Measurements from ENCODE around the gene DYNLT5.
"Not testable (repeated sequence)": the region's sequence is repeated elsewhere in the genome, so short reads cannot be mapped to it uniquely, and the experiment has no call there.

Gene DYNLT5

GRCh38 chr1:66725885-66726665 is 26.2 kb upstream of the DYNLT5 start:
- H3K9me3 ChIP-seq (ENCODE audit: low read length), result no peaks in the 10 kb centered on the region
- no peak overlapping the region for H3K27ac ChIP-seq (ENCODE audit: low read depth, low read length, poor library complexity, severe bottlenecking)
- H3K4me1 ChIP-seq (ENCODE audit: insufficient read depth, low read length, severe bottlenecking), result peaks cover 8% of the 10 kb centered on the region
- no peaks in the 10 kb centered on the region for H3K27me3 ChIP-seq (ENCODE audit: insufficient read depth, low read length)
- no peak for TF ChIP-seq EZH2 (IDR thresholded peaks at IDR 0.05; ENCODE audit: borderline replicate concordance, low read length)
- TF ChIP-seq CTCF (IDR thresholded peaks at IDR 0.05; ENCODE audit: low read length), result peak; percentile 98
- no peaks in the 10 kb centered on the region for H4K20me1 ChIP-seq (ENCODE audit: insufficient read depth, low read length)
- H3K9ac ChIP-seq (ENCODE audit: low read length), result no peak overlapping the region
- no peak overlapping the region for H2AFZ ChIP-seq (ENCODE audit: low read length)
- H3K79me2 ChIP-seq (ENCODE audit: insufficient read depth, low read length), result no peaks in the 10 kb centered on the region
- no peaks in the 10 kb centered on the region for H3K9me2 ChIP-seq (ENCODE audit: low read depth, low read length)
- no peak overlapping the region for H3K4me2 ChIP-seq (ENCODE audit: low read length)
- no peaks in the 10 kb centered on the region for H3F3A ChIP-seq (ENCODE audit: insufficient read depth, low read length)
- no peaks in the 10 kb centered on the region for H3K36me3 ChIP-seq (ENCODE audit: insufficient read depth, low read length)
- H3K4me3 ChIP-seq (ENCODE audit: low read depth, low read length, poor library complexity, severe bottlenecking), result no peak overlapping the region

DNA sequence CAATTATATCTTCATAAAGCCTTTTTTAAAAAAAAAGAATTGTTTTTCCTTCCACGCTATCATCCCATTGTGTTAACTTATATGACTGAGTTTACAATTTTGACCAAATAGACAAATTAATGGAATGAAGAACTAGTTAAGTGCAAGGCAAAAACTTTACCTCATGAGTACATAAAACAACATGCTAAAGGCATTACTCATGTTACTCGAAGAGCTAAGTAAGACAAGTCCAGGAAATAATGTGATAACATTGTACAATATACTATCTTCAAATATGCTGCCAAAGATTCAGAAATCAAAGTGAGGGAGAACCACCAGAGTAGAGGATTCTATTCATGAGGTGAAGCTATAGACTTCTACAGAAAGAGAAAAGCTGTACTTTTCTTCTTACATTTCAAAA is 24.2 kb upstream of the DYNLT5 start:
- H2AFZ ChIP-seq (ENCODE audit: low read length), result no peak overlapping the region
- no peak overlapping the region for H3K4me3 ChIP-seq (ENCODE audit: low read depth, low read length, poor library complexity, severe bottlenecking)
- peaks cover 13% of the 10 kb centered on the region for H3K4me1 ChIP-seq (ENCODE audit: insufficient read depth, low read length, severe bottlenecking)
- no peak overlapping the region for H3K9ac ChIP-seq (ENCODE audit: low read length)
- H3F3A ChIP-seq (ENCODE audit: insufficient read depth, low read length), result no peaks in the 10 kb centered on the region
- H3K9me2 ChIP-seq (ENCODE audit: low read depth, low read length), result no peaks in the 10 kb centered on the region
- no peak overlapping the region for H3K4me2 ChIP-seq (ENCODE audit: low read length)
- no peak for TF ChIP-seq CTCF (IDR thresholded peaks at IDR 0.05; ENCODE audit: low read length)
- no peak for TF ChIP-seq EZH2 (IDR thresholded peaks at IDR 0.05; ENCODE audit: borderline replicate concordance, low read length)
- H4K20me1 ChIP-seq (ENCODE audit: insufficient read depth, low read length), result no peaks in the 10 kb centered on the region
- no peaks in the 10 kb centered on the region for H3K79me2 ChIP-seq (ENCODE audit: insufficient read depth, low read length)
- H3K36me3 ChIP-seq (ENCODE audit: insufficient read depth, low read length), result no peaks in the 10 kb centered on the region
- no peak overlapping the region for H3K27ac ChIP-seq (ENCODE audit: low read depth, low read length, poor library complexity, severe bottlenecking)
- H3K27me3 ChIP-seq (ENCODE audit: insufficient read depth, low read length), result no peaks in the 10 kb centered on the region
- H3K9me3 ChIP-seq (ENCODE audit: low read length), result no peaks in the 10 kb centered on the region

- not testable (repeated sequence) for H3K79me2 ChIP-seq (ENCODE audit: insufficient read depth, low read length); H3K9ac ChIP-seq (ENCODE audit: low read length); H3K4me2 ChIP-seq (ENCODE audit: low read length); H3K9me2 ChIP-seq (ENCODE audit: low read depth, low read length); H3K27ac ChIP-seq (ENCODE audit: low read depth, low read length, poor library complexity, severe bottlenecking); H3F3A ChIP-seq (ENCODE audit: insufficient read depth, low read length); H4K20me1 ChIP-seq (ENCODE audit: insufficient read depth, low read length); H3K36me3 ChIP-seq (ENCODE audit: insufficient read depth, low read length); H3K9me3 ChIP-seq (ENCODE audit: low read length); H3K4me3 ChIP-seq (ENCODE audit: low read depth, low read length, poor library complexity, severe bottlenecking); H3K27me3 ChIP-seq (ENCODE audit: insufficient read depth, low read length); H2AFZ ChIP-seq (ENCODE audit: low read length)
- peaks cover 20% of the 10 kb centered on the region for H3K4me1 ChIP-seq (ENCODE audit: insufficient read depth, low read length, severe bottlenecking)
Observed at GRCh38 chr1:66728716-66729115, 23.5 kb upstream of the DYNLT5 start.

- Histone ChIP-seq H3K27me3 (ENCODE audit: insufficient read depth, low read length) (no peaks in the 10 kb centered on the region), H3K79me2 (ENCODE audit: insufficient read depth, low read length) (no peaks in the 10 kb centered on the region), H3K9me3 (ENCODE audit: low read length) (no peaks in the 10 kb centered on the region), H3K9ac (ENCODE audit: low read length) (no peak overlapping the region), H3F3A (ENCODE audit: insufficient read depth, low read length) (no peaks in the 10 kb centered on the region), H3K4me1 (ENCODE audit: insufficient read depth, low read length, severe bottlenecking) (peaks cover 22% of the 10 kb centered on the region), H3K27ac (ENCODE audit: low read depth, low read length, poor library complexity, severe bottlenecking) (no peak overlapping the region), H3K9me2 (ENCODE audit: low read depth, low read length) (no peaks in the 10 kb centered on the region), H3K4me3 (ENCODE audit: low read depth, low read length, poor library complexity, severe bottlenecking) (no peak overlapping the region), H3K4me2 (ENCODE audit: low read length) (no peak overlapping the region), H4K20me1 (ENCODE audit: insufficient read depth, low read length) (no peaks in the 10 kb centered on the region), H2AFZ (ENCODE audit: low read length) (no peak overlapping the region), H3K36me3 (ENCODE audit: insufficient read depth, low read length) (no peaks in the 10 kb centered on the region)
- TF ChIP-seq EZH2 (IDR thresholded peaks at IDR 0.05; ENCODE audit: borderline replicate concordance, low read length) (no peak), CTCF (IDR thresholded peaks at IDR 0.05; ENCODE audit: low read length) (no peak)
Observed at GRCh38 chr1:66729119-66729518, 23.1 kb upstream of the DYNLT5 start.

Measured in OCI-LY1 (cell line).